HG02938 (cell line): Measurements from ENCODE around the gene ANKLE2.
A peak's percentile ranks its signal among the peaks of the same experiment; 100 is the strongest.
"Not testable (repeated sequence)": the region's sequence is repeated elsewhere in the genome, so short reads cannot be mapped to it uniquely, and the experiment has no call there.

ENCODE experiments used
- ATAC-seq: cut with Tn5 transposase; IDR thresholded peaks from one replicate; pipeline ENCODE4 v1.9.1; 2021; ENCODE audit warnings: mild to moderate bottlenecking, moderate library complexity; ENCODE audit not compliant: unreplicated experiment

ANKLE2 gene

GRCh38 chr12:132695431-132695830, 66.2 kb downstream of the ANKLE2 start:
- ATAC-seq: no peak

GRCh38 chr12:132694888-132695287, 66.7 kb downstream of the ANKLE2 start:
- ATAC-seq: not testable (repeated sequence)

- not testable (repeated sequence) for ATAC-seq
Measured at GRCh38 chr12:132692030-132692429, 69.6 kb downstream of the ANKLE2 start.

GRCh38 chr12:132690112-132690511, 71.5 kb downstream of the ANKLE2 start:
- ATAC-seq: no peak

GRCh38 chr12:132689227-132689626, 72.4 kb downstream of the ANKLE2 start:
- no peak for ATAC-seq

- ATAC-seq: peak; percentile 84
Measured at GRCh38 chr12:132687211-132688164, 74.1 kb downstream of the ANKLE2 start, which contains the start of the genes POLE and PXMP2. TSS of gene POLE (minus strand) at chr12:132687342. CDS start at chr12:132687315, 27 bp downstream. TSS of gene PXMP2 (plus strand) at chr12:132687587. CDS start at chr12:132687671, 84 bp downstream.

- ATAC-seq: peak; percentile 17
Measured at GRCh38 chr12:132686825-132687210, 74.8 kb downstream of the ANKLE2 start.

- no peak for ATAC-seq
Measured at GRCh38 chr12:132685400-132685799, 76.2 kb downstream of the ANKLE2 start.

GRCh38 chr12:132677492-132677891, 84.1 kb downstream of the ANKLE2 start:
- ATAC-seq: no peak

- no peak for ATAC-seq
Measured at GRCh38 chr12:132675757-132676432, 85.7 kb downstream of the ANKLE2 start.
